ENCODE results near the gene SECISBP2.
A peak's percentile ranks its signal among the peaks of the same experiment; 100 is the strongest.
"Not testable (repeated sequence)": the region's sequence is repeated elsewhere in the genome, so short reads cannot be mapped to it uniquely, and the experiment has no call there.

Gene SECISBP2

DNA sequence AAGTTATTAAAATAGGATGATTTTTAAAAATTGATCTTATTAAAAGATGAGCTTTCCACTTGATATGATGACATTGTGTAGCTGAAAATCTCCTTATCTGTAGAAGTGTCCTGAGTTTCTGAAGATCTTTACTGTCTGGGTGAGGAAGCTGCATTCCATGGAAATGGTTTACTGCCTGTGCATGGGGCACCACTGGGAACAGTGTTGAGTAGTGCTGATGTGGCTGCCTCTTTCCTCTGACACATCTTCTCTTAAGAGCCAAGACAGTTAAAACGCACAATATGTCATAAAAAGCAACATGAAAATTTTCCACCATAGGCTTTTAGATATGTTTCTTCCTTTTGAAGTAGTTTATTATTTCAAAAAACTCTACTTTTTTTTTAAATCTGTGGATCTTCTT lies 24.6 kb downstream of the SECISBP2 start:
- no peak for DNase-seq
- intact Hi-C loops (cut with DNase I): no loop called here

DNA sequence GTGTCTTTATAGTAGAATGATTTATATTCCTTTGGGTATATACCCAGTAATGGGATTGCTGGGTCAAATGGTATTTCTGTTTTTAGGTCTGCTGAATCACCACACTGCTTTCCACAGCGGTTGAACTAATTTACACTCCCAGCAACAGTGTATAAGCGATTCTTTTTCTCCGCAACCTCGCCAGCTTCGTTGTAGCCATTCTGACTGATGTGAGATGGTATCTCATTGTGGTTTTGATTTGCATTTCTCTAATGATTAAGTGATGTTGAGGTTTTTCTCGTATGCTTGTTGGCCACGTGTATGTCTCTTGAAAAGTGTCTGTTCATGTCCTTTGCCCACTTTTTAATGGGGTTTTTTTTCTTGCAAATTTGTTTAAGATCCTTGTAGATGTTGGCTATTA lies 25.5 kb downstream of the SECISBP2 start:
- intact Hi-C loops (cut with DNase I): not testable (repeated sequence)

DNA sequence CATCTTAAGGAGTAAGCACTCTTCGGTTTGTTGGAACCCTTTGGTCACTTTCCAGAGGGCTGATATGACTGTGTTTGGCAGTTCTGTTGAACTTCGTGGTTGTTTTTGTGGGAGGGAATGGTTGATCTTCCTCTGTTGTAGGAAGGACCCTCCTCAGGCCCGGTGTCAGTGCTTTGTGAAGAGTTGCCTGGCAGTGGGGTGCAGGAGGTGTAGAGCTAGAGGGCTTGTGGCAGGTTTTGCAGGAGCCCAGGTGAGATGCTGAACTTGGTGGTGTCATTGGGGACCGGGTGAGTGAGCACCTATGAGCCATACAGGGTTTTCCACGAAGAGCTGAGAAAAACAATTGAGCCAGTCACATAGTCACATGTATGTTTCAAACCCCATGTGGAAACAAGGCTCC lies 27.2 kb downstream of the SECISBP2 start:
- no peak for DNase-seq
- intact Hi-C loops (cut with DNase I): no loop called here

More for the DNA sequence above, 25.5 kb downstream of the SECISBP2 start:
- not testable (repeated sequence) for DNase-seq

DNA sequence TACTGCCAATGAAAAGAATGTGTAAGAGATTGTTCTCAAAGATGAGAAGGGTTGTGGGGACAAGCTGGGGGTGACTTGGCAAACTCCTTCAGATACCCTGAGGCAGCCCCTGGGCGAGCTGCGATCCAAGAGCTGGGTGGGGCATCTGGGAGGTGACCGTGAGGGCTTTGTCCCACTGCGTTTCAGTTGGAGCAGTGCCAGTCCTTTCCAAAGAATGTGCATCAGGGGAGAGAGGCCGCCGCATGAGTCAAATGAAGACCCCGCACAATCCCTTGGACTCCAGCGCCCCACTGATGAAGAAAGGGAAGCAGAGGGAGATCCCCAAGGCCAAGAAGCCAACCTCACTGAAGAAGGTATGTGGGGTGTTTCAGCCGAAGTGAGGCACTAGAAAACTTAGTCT lies 28.4 kb downstream of the SECISBP2 start:
- DNase-seq: no peak
- intact Hi-C loops (cut with DNase I): no loop called here

DNA sequence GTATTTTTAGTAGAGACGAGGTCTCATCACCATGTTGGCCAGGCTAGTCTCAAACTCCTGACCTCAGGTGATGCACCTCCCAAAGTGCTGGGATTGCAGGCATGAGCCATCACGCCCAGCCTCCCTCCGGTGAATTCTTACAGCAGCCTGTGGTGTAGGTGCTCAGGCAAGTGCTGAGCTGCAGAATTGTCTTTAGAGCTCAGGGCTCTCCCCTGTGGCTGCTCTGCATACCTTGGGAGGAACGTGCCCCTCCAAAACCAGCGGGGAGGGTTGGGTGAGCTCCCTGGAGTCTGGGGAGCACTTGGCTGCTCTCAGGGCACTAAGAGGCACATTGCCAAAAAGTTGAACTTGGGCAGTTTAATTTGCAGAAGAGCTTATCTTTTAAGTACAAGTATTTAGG lies 29.4 kb downstream of the SECISBP2 start:
- intact Hi-C loops (cut with DNase I): no loop called here

DNA sequence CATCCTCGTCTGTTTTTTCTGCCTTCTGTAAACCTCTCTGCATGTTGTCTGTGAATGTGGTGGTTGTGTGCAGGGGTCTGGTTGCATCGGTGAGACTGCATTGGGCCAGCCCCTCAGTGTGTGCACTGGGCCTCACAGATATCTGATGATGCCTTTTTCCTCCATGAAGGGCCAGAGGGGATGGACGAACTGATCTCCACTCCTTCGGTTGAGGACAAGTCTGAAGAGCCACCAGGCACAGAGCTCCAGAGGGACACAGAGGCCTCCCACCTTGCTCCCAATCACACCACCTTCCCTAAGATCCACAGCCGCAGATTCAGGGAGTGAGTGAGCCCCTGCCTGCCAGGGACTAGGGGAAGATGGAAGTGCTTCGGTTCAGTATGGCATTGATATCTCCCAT lies 31.3 kb downstream of the SECISBP2 start:
- no peak for DNase-seq

More for the DNA sequence above, 29.4 kb downstream of the SECISBP2 start:
- DNase-seq: no peak

DNA sequence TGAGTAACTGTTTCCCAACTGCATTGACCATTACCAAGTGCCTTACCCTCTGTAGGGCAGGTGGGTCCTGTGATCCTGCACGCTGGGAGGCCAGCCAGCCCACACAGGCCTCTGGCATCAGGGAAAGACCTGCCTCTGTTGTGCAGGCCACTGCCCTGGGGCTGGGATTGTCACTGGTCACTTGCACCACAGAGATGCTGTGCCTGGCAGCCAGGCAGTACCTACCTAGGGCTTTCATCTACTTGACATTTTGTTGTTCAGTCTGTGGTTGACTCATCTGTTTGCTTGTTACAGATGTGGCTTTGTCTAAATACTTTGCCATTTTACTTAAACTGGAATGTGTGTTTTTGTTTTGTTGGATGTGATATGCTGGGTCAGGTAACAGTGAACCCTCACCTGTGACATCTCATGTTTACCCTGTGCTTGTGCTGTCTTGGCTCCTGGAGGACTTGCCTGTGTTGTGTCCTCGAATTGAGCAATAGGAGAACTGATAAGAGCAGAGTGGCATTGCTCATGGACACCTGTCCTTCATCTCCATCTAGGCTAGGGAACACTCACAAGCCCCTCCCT lies 32.8 kb downstream of the SECISBP2 start:
- intact Hi-C loops (cut with DNase I): no loop called here
- peak in 1 of 10 donors; percentile 51 for DNase-seq

More for the DNA sequence above, 31.3 kb downstream of the SECISBP2 start:
- intact Hi-C loops (cut with DNase I): no loop called here

DNA sequence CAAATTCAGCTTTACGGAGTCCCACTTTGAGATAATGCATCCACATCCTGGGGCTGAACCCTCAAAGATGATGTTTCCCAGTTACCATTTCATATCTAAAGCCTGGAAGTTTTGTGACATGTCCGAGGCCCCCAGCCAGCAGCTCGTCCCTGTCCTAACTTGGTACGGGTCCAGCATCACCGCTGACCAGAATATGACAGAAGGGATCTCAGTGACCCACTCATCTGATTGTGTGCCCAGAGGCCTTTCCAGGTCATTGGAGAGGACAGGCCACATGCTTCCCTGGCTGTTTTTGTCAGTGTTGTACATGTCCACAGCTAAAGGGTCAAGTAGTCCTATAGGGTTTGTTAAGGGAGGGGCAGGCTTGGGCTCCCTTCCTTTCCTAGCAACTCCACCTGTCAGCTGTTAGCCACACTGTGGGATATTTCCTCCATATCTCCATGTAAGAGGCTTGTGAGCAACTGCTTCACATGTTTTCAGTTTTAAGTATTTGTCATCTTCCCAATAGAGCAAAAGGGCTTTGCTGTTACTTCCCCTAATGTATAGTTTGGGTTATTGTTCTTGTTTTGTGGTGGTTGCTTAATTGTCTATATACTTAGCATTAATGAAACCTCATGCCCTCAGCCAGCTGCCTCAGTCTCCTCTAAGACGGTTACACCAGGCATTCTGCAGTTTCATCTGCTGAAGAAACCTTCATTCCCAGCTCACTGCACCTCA lies 33.4 kb downstream of the SECISBP2 start:
- peak in 1 of 10 donors; percentile 44 for DNase-seq

DNA sequence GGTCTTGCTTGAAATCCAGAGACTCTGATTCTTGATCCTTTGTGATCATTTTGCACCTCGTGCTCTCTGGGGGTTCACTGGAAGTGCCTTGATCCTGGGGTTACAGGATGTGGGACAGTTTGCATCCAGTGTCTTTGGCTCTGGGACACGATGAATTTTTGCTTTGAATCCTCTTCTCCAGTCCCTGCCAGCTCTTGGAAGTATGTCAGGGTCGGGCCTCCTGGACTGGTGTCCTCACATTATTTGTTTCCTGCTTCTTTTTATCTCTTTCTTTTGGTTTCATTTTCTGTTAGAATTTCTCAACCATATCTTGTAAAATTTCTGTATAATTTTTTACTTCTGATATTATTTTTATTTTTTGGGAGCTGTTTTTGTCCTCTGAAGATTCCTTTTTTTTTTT lies 34.2 kb downstream of the SECISBP2 start:
- intact Hi-C loops (cut with DNase I): no loop called here
- peak in 1 of 10 donors; percentile 30 for DNase-seq

More for the DNA sequence above, 33.4 kb downstream of the SECISBP2 start:
- intact Hi-C loops (cut with DNase I): no loop called here

DNA sequence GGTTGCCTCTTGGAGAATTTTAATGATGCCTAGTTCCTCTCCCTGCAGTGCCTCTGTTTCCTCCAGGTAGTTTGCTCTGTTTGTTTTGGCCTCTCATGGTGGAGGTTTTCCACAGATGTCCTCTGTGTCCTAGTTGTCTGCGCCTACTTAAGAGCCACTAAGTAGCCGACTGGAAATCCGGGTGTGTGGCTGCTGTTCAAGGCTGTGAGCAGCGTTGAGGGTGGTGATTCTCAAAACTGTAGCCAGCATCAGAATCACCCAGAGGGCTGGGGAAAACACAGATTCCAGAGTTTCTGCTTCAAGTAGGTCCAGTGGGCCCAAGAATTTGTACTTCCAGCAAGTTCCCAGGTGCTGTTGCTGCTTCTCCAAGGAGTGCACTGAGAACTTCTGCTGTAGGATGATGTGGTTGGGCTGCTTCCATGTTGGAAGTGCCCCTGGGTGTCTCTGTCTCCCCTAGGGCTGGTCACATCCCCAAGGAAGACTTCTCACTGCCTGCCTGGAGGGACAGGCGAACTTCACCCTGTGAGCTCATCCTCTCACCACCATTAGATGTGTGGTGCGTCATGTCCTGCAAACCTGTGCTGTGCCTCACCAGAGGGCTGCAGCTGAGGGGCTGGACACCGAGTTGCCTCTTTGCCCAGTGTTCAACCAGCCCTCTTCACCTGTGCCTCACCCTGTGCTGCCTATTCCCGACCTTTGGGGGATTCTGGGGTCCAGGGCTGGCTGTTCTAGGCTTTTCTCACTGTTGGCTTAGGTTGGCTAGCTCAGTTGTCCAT lies 34.8 kb downstream of the SECISBP2 start:
- intact Hi-C loops (cut with DNase I): no loop called here
- DNase-seq: peak in 2 of 10 donors; percentile 31 to 54

DNA sequence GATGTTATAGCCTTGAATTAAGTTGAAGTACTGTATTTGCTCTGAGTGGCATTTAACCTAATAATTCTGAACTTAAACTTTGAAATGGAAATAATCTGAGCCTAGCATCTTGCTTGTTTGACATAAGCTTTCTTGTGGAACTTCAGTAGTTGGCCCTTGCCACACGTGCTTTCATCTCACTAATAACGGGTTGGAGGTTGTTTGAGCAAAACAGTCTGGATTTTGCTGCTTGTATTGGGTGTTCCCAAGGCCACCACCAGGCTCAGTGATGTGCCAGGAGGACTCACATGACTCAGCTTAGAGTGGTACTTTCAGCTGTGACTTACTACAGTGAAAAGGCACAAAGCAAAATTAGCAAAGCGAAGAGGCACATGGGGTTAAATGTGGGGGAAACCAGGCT lies 35.7 kb downstream of the SECISBP2 start:
- intact Hi-C loops (cut with DNase I): no loop called here
- no peak for DNase-seq

DNA sequence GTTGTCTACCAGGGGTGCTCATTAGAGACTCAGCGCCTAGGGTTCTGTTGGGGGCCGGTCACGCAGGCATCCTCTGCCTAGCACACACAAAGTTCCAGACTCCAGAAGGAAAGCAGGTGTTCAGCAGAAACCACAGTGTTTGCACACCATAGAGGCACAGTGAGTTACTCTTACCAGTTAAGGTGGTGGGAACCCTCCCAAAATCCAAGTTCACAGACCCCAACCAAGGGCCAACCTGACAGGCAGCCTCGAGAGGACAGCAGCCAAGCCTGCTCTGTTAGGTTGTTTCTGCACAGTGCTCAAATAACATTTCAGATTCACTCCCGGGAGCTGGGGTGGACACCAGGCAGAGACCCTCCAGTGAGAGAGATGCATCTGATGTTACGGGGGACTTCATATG lies 36.2 kb downstream of the SECISBP2 start:
- peak in 1 of 10 donors; percentile 29 for DNase-seq
- intact Hi-C loops (cut with DNase I): no loop called here

DNA sequence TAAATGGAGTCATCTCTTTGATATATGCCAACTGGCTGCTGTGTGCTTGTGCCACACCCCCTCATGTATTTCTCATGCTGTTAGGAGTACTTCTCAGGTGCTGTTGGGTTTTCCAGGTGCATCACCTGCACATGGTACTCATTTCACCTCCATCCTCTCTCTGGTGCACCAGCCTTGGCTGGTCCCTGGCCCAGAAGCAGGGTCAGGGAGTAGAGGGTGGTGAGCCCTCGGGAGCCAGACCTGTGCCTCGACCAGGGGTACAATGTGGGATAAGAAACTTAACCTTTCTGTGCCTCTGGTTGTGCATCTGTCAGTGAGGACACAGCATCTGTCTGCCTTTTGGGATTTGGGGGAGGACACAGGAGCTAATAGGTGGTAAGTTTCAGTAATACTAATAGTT lies 38.5 kb downstream of the SECISBP2 start:
- intact Hi-C loops (cut with DNase I): no loop called here
- DNase-seq: no peak

DNA sequence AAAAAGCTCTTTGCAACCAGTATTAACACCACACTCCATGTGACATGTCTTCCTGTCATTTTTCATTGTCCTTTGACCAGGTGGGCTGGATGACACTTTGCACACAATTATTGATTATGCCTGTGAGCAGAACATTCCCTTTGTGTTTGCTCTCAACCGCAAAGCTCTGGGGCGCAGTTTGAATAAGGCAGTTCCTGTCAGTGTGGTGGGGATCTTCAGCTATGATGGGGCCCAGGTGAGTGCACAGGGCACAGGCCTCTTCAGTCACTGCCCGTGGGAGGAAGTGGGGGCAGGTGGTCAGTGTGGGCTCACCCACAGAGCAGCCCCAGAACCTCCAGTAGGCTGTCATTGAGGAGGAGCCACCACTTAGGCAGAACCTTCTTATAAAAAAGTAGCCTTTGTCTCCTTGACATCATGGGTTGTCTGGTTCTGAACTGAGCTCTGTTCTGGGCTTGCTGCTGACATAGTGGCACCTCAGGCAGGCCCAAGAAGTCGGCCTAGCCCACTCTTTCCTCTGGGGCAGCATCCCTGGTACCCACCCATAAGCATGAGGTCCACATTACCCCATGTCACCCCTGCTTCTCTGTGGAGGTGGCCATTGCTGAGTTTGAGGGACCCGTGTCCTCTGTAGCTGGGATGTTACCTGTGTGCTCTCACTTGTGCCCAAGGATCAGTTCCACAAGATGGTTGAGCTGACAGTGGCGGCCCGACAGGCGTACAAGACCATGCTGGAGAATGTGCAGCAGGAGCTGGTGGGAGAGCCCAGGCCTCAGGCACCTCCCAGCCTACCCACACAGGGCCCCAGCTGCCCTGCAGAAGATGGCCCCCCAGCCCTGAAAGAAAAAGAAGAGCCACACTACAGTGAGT lies 39.3 kb downstream of the SECISBP2 start:
- intact Hi-C loops (cut with DNase I): no loop called here
- peak in 2 of 10 donors; percentile 72 to 79 for DNase-seq

DNA sequence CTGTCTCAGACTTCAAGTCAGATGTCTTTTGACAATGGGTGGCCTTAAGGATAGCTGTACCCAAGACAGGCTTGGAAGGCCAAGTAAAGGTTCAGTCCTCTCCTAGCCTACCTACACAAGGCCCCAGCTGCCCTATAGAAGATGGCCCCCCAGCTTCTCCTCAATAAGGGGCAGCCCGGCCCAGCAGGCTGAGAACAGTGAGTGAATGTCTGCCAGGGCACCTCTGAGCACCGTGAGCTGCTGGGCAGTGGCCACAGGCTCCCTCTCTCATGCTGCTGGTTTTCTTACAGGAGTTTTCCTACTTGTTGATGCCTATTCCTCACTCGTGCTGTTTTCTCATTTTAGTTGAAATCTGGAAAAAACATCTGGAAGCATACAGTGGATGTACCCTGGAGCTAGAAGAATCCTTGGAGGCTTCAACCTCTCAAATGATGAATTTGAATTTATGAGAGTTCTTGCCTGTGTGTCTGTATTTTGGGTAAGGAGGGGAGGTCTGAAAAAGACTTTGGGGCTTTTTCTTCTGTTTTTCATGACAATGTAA lies 40.1 kb downstream of the SECISBP2 start:
- peak in 1 of 10 donors; percentile 68 for DNase-seq
- intact Hi-C loops (cut with DNase I): no loop called here

DNA sequence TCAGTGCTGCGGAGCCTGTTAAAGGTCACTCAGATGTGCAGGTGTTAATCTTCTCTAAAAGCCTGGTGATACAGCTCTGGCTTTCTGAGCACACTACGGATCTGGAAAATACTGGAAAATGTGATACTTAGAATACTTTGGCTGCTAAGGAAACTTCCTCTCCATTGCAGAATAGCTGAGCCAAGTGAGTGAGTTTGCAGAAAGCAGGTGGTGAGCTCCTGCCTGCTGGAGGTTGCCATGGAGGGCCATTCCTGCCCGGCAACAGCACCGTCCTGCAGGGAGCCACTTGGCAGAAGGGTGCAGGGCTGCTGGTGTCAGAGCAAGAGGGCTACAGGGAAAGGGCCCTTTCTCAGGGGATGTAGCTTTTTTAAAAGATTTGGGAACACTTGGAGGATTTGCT lies 40.7 kb downstream of the SECISBP2 start:
- intact Hi-C loops (cut with DNase I): no loop called here
- DNase-seq: peak in 6 of 10 donors; percentile 35 to 92 (median 55)

DNA sequence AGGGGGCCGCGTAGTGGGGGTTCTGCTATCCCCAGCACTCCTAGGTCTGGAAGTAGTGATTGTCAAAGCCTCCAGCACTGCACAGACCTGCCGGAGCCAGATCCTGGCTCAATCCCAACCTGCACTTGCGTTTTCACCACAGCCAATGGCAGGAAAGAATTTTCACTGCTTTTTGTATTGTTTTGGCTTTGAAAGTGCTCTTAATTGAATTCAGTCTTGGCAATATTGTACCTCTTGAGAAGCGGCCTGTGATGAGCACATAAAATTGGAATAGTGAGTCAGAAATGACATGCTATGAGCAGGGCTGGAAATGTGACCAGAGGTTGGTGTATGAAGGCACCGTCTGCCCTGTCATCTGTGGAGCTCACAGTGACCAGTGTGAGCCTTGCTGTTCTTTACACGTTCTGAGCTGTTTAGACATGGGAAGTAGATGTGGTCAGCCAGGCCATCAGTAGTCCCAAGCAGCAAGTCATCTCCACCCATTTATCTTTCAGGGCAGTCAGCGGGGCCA lies 41.5 kb downstream of the SECISBP2 start:
- peak in 2 of 10 donors; percentile 70 to 77 for DNase-seq
- intact Hi-C loops (cut with DNase I): no loop called here

DNA sequence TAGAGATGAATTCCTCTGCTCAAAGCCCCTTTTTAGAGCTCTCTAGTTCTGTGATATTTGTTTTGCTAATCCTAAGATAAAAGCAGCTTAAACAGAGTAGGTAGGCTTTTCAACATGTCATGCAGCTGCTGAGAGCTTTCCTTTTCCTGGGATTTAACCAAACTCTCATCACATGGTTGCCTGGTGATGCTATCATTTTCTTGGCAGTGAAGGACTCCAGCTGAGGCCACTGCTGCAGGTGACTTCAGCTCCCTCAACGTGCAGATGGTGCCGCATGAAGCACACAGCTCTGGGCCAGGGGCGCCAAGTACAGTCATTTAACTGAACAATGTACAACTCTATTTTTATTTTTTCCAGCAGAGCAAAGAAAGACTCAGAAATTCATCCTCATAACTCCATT lies 42.2 kb downstream of the SECISBP2 start:
- DNase-seq: peak in 6 of 10 donors; percentile 33 to 89 (median 70)
- intact Hi-C loops (cut with DNase I): no loop called here

DNA sequence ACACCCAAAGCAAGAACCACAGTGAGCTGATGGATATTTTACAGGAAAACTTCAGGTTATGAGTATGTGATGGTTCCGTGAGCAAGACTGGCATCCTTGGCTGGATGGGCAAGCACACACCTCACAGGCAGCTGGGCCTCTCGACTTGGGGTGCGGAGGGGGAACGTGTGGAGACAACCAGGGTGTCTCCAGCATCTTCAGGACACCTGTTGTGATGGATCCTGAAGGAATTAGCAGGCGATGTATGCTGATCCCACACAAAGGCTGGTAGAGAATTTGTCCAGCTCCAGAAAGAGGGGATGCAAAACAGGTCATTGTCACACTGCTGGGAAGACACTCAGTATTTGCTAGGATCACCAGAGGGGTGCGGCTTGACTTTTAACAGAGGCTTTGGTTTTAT lies 42.7 kb downstream of the SECISBP2 start:
- DNase-seq: peak in 2 of 10 donors; percentile 49 to 60
- intact Hi-C loops (cut with DNase I): no loop called here
